ENCODE results near the gene ST7.
A peak's percentile ranks its signal among the peaks of the same experiment; 100 is the strongest.

ST7 gene

DNA sequence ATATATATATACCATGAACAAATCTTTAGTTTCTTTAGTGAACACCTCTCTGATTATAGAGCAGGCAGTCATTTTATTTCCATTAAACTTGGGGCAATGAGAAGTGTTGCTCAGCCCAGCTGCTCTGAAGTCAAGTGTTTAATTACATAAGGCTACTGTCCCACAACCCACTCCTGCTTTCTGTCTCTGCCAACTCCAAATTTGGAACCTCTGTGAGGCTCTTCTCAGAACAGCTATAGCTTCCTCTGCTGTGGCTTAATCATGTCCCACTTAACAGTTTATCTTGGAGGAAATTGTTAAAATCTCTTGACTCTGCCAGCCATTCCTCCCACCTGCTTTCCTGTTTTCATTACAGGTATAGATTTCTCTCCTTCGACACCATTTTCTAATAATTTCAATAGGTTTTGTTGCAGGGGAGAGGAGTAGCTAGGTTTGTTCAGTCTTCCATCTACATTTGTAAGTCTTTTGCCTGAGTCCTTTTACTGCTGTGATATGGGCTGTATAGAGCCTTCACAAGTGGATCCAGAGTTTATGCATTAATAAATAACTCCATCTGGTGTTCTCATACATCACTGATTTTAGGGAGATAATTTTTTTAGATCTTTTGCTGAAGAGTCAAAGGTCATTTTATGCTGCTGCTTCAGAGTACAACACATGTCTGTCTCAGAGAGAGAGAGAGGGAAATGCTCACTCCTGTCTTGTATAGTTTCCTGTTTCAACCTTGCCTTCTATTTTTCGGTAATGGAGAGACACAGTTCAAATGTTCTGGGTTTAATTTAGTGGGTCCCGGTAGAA lies 199.1 kb downstream of the ST7 start:
- in situ Hi-C loops (cut with MboI; ENCODE audit: low pct_unique_long_range_greater_than_20kb, low sequenced_read_pairs), result no loop called here
- DNase-seq, result no peak

- in situ Hi-C loops (cut with MboI; ENCODE audit: low pct_unique_long_range_greater_than_20kb, low sequenced_read_pairs), result no loop called here
Measured at GRCh38 chr7:117153016-117153545, 199.8 kb downstream of the ST7 start.

DNA sequence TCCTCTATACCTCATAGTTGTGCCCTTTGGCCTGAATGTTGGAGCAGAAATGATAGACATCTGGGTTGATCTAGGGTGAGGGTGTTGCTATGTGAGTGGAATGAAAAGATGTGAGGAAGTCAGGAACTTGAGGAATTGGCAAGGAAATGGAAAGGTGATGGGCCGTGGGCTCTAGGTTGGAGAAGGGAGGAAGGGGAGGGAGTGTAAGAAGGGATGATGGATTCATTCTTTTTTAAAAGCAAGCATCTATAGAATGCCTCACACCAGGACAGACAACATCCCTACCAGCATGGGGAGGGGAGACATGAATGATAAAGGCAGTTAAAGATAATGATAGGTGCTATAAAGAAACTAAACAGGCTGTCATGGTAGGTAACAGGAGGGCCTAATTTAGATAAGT lies 201.4 kb downstream of the ST7 start:
- DNase-seq, result no peak
- in situ Hi-C loops (cut with MboI; ENCODE audit: low pct_unique_long_range_greater_than_20kb, low sequenced_read_pairs), result no loop called here

More at GRCh38 chr7:117153016-117153545, 199.8 kb downstream of the ST7 start:
- no peak for DNase-seq

DNA sequence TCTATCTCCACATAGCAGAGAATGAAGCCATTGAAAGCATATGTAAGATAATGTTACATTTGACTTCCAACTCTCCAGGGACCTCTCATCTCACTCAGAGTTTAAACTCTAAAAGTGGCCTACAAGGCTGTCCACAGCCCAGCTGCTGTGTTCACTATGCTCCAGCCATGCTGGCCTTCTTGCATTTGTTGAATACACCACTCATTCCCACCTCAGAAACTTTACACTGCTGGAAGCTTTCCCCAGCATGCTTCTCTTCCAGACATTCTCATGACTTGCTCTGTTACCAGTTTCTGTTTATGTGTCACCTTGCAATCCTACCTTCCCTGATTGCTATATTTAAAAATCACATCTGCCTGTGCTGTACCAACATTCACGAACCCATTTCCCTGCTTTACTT lies 202.4 kb downstream of the ST7 start:
- in situ Hi-C loops (cut with MboI; ENCODE audit: low pct_unique_long_range_greater_than_20kb, low sequenced_read_pairs), result no loop called here
- DNase-seq, result no peak

GRCh38 chr7:117157241-117158209 lies 204.2 kb downstream of the ST7 start:
- no peak for DNase-seq
- in situ Hi-C loops (cut with MboI; ENCODE audit: low pct_unique_long_range_greater_than_20kb, low sequenced_read_pairs), result no loop called here

- no peak for DNase-seq
- in situ Hi-C loops (cut with MboI; ENCODE audit: low pct_unique_long_range_greater_than_20kb, low sequenced_read_pairs), result no loop called here
Measured at GRCh38 chr7:117158941-117159697, 205.8 kb downstream of the ST7 start.

GRCh38 chr7:117163101-117163500 lies 209.8 kb downstream of the ST7 start:
- DNase-seq, result no peak
- in situ Hi-C loops (cut with MboI; ENCODE audit: low pct_unique_long_range_greater_than_20kb, low sequenced_read_pairs), result no loop called here

- in situ Hi-C loops (cut with MboI; ENCODE audit: low pct_unique_long_range_greater_than_20kb, low sequenced_read_pairs), result no loop called here
- DNase-seq, result no peak
Measured at GRCh38 chr7:117164620-117165019, 211.3 kb downstream of the ST7 start.

DNA sequence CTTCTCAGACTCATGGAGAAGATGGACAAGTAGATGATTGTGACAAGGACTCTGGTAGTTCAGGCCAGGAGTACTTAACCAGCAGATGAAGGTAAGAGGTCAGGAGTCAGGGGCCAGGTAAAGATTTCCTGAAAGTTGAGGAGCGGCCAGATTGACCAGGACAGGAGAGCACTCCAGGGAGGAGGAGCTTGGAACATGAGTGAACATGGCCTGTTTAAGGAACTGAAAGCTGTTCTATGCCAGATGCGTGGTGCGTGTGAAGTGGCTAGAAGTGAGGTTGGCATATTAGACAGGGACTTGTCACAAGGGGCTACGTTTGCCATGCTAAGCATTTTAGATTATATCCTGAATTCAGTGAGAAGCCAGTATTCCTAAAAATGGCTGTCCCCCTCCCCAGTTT lies 212.4 kb downstream of the ST7 start:
- DNase-seq, result no peak
- in situ Hi-C loops (cut with MboI; ENCODE audit: low pct_unique_long_range_greater_than_20kb, low sequenced_read_pairs), result no loop called here

- no peak for DNase-seq
- in situ Hi-C loops (cut with MboI; ENCODE audit: low pct_unique_long_range_greater_than_20kb, low sequenced_read_pairs), result no loop called here
Measured at GRCh38 chr7:117169907-117170306, 216.6 kb downstream of the ST7 start.

GRCh38 chr7:117171106-117171505 lies 217.8 kb downstream of the ST7 start:
- in situ Hi-C loops (cut with MboI; ENCODE audit: low pct_unique_long_range_greater_than_20kb, low sequenced_read_pairs), result no loop called here
- no peak for DNase-seq

DNA sequence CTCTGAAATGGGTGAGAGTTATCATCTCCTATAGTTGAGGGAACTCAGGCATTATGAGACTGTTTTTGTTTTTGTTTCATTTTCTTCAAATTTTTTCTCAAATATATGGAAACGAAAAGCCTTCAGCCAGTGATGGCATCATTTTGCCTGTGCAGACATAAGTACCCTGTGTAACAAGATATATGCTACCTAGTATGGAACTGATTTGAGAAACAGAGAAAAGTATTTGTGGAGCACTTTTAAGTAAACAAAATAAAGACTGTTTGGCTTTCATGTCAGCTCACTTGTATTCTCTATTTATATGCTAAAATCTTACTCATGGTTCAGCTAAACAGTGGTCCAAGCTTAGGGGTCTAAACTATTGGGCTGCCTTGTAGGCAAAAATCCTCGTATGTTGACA lies 219.0 kb downstream of the ST7 start:
- in situ Hi-C loops (cut with MboI; ENCODE audit: low pct_unique_long_range_greater_than_20kb, low sequenced_read_pairs), result no loop called here
- no peak for DNase-seq

DNA sequence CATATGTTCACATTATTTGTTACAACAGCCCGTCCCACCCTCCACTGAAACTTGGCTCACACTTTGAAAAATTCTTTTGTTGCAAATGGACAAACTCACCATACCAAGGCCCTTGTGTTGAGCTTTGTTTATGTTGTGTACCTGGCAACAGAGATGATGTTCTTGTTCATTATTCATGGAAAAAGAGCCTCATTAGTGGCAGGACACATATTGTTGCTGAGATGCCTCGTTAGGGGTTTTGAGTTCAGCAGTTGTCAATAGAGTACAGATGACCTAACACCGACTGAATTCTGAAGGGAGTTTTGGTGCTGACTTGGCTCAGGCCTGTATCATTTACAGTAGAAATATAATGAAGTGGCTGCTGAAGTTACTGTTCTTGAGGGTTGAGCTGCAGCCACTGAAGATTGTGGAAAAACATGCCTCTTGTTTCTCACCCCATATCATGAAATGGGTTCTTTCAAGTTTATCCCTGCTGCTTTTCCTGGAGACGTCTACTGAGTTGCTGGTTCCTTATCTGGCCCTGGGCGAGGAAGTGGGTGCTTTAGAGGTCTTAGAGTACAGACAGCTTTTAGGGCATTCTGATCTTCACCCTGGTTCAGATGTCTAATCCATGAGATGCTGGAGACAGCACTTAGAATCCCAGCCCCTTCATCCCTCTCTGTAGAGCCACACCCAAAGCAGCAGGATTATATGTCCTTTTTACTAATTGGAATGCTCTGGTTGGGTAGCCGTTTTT lies 219.9 kb downstream of the ST7 start:
- in situ Hi-C loops (cut with MboI; ENCODE audit: low pct_unique_long_range_greater_than_20kb, low sequenced_read_pairs), result no loop called here
- no peak for DNase-seq

- no peak for DNase-seq
- in situ Hi-C loops (cut with MboI; ENCODE audit: low pct_unique_long_range_greater_than_20kb, low sequenced_read_pairs), result no loop called here
Measured at GRCh38 chr7:117176206-117176605, 222.9 kb downstream of the ST7 start.

GRCh38 chr7:117178600-117178999 lies 225.3 kb downstream of the ST7 start:
- DNase-seq, result no peak

DNA sequence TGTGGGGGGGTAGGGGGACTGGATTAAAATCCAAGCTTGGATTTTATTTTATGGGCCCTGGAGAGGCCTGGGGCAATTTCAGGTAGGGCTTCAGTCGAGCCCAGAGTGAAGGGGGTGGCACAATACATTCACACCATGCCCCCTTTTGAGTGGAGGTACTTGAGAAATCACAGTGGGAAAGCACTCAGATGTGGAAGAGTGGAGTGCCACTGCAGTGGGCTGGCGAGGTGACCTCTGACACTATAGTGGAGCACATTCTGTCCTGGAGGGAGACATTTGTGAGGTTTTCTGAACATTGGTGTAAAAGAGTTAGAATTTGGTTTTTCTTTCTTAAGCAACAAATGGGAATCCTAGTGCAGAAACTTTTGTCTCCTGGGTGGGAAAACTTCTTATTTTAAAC lies 226.4 kb downstream of the ST7 start:
- no peak for DNase-seq
- in situ Hi-C loops (cut with MboI; ENCODE audit: low pct_unique_long_range_greater_than_20kb, low sequenced_read_pairs), result no loop called here

More at GRCh38 chr7:117178600-117178999, 225.3 kb downstream of the ST7 start:
- in situ Hi-C loops (cut with MboI; ENCODE audit: low pct_unique_long_range_greater_than_20kb, low sequenced_read_pairs), result no loop called here

GRCh38 chr7:117183729-117184128 lies 230.4 kb downstream of the ST7 start:
- in situ Hi-C loops (cut with MboI; ENCODE audit: low pct_unique_long_range_greater_than_20kb, low sequenced_read_pairs), result no loop called here
- DNase-seq, result no peak

- in situ Hi-C loops (cut with MboI; ENCODE audit: low pct_unique_long_range_greater_than_20kb, low sequenced_read_pairs), result no loop called here
- peak; percentile 4 for DNase-seq
Measured at GRCh38 chr7:117184367-117184766, 231.1 kb downstream of the ST7 start.

DNA sequence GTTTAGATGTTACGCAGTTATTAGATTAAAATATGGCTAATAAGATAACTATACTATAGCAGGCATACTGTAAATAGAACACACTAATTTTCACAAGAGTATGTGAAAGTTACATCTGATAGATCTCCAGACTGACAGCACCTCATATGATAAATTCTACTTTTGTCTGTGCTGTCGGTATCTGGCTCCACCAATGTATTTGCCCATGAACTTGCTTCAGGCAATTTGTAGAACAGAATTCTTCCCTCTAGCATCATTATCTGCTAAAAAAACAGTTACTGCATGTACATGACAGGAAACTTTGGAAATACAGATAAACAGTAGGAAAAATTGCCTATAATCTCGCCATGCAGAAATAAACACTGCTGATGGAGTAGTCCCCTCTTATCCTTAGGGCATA lies 231.8 kb downstream of the ST7 start:
- no peak for DNase-seq
- in situ Hi-C loops (cut with MboI; ENCODE audit: low pct_unique_long_range_greater_than_20kb, low sequenced_read_pairs), result no loop called here

Data from KBM-7 (cell line).